ENCODE data around the gene AP1G1.

The AP1G1 gene

GRCh38 chr16:71723537-71724319 is 84.9 kb downstream of the AP1G1 start:
- in situ Hi-C loops (cut with MboI; ENCODE audit: low sequenced_read_pairs): no loop called here
- DNase-seq (ENCODE audit: low spot score in 2 of 2): peak; percentile 58 to 82
- Histone ChIP-seq H3K27me3 (ENCODE audit: low read depth) (no peaks in the 10 kb centered on the region), H3K4me3 (peak overlapping the region; percentile 71), H3K36me3 (replicated peaks) (no peaks in the 10 kb centered on the region; the same call in 1 of the 2 replicates), H3K9me3 (no peaks in the 10 kb centered on the region), H3K4me1 (peaks cover 3% of the 10 kb centered on the region)

- in situ Hi-C loops (cut with MboI; ENCODE audit: low sequenced_read_pairs): no loop called here
- peak overlapping the region; percentile 71 for H3K4me3 ChIP-seq
- no peaks in the 10 kb centered on the region for H3K9me3 ChIP-seq
- no peaks in the 10 kb centered on the region for H3K27me3 ChIP-seq (ENCODE audit: low read depth)
- DNase-seq (ENCODE audit: low spot score in 2 of 2): peak; percentile 73 to 89
- H3K4me1 ChIP-seq: peaks cover 4% of the 10 kb centered on the region
- H3K36me3 ChIP-seq (replicated peaks): no peaks in the 10 kb centered on the region; the same call in 1 of the 2 replicates
Measured at GRCh38 chr16:71722801-71723536, 85.7 kb downstream of the AP1G1 start.

- DNase-seq (ENCODE audit: low spot score in 2 of 2): no peak
- no peaks in the 10 kb centered on the region; the same call in 1 of the 2 replicates for H3K36me3 ChIP-seq (replicated peaks)
- H3K27me3 ChIP-seq (ENCODE audit: low read depth): no peaks in the 10 kb centered on the region
- no peaks in the 10 kb centered on the region for H3K9me3 ChIP-seq
- in situ Hi-C loops (cut with MboI; ENCODE audit: low sequenced_read_pairs): no loop called here
- H3K4me1 ChIP-seq: peaks cover 14% of the 10 kb centered on the region
- H3K4me3 ChIP-seq: no peak overlapping the region
Measured at GRCh38 chr16:71721066-71721740, 87.4 kb downstream of the AP1G1 start.

- Histone ChIP-seq H3K27me3 (ENCODE audit: low read depth) (no peaks in the 10 kb centered on the region), H3K36me3 (replicated peaks) (no peaks in the 10 kb centered on the region; the same call in 1 of the 2 replicates), H3K4me3 (no peak overlapping the region), H3K4me1 (peaks cover 48% of the 10 kb centered on the region), H3K9me3 (no peaks in the 10 kb centered on the region)
- peak in 1 of 2 experiments; percentile 93 for DNase-seq (ENCODE audit: low spot score in 2 of 2)
- in situ Hi-C loops (cut with MboI; ENCODE audit: low sequenced_read_pairs): no loop called here
Measured at GRCh38 chr16:71712501-71712900, 96.1 kb downstream of the AP1G1 start.

GRCh38 chr16:71711789-71712188 is 96.8 kb downstream of the AP1G1 start:
- Histone ChIP-seq H3K36me3 (replicated peaks) (no peaks in the 10 kb centered on the region; the same call in 1 of the 2 replicates), H3K4me1 (peaks cover 47% of the 10 kb centered on the region), H3K27me3 (ENCODE audit: low read depth) (no peaks in the 10 kb centered on the region), H3K9me3 (no peaks in the 10 kb centered on the region), H3K4me3 (no peak overlapping the region)
- DNase-seq (ENCODE audit: low spot score in 2 of 2): no peak
- in situ Hi-C loops (cut with MboI; ENCODE audit: low sequenced_read_pairs): no loop called here

GRCh38 chr16:71709229-71709781 is 99.3 kb downstream of the AP1G1 start:
- no peaks in the 10 kb centered on the region for H3K9me3 ChIP-seq
- H3K4me3 ChIP-seq: no peak overlapping the region
- peaks cover 51% of the 10 kb centered on the region for H3K4me1 ChIP-seq
- no peaks in the 10 kb centered on the region for H3K27me3 ChIP-seq (ENCODE audit: low read depth)
- peak in 1 of 2 experiments; percentile 20 for DNase-seq (ENCODE audit: low spot score in 2 of 2)
- no peaks in the 10 kb centered on the region; the same call in 1 of the 2 replicates for H3K36me3 ChIP-seq (replicated peaks)
- in situ Hi-C loops (cut with MboI; ENCODE audit: low sequenced_read_pairs): no loop called here

- Histone ChIP-seq H3K36me3 (replicated peaks) (no peaks in the 10 kb centered on the region; the same call in 1 of the 2 replicates), H3K4me1 (peaks cover 51% of the 10 kb centered on the region), H3K9me3 (no peaks in the 10 kb centered on the region), H3K27me3 (ENCODE audit: low read depth) (no peaks in the 10 kb centered on the region), H3K4me3 (no peak overlapping the region)
- in situ Hi-C loops (cut with MboI; ENCODE audit: low sequenced_read_pairs): no loop called here
- no peak for DNase-seq (ENCODE audit: low spot score in 2 of 2)
Measured at GRCh38 chr16:71708696-71709095, 99.9 kb downstream of the AP1G1 start.

- Histone ChIP-seq H3K4me1 (peaks cover 36% of the 10 kb centered on the region), H3K9me3 (no peaks in the 10 kb centered on the region), H3K27me3 (ENCODE audit: low read depth) (no peaks in the 10 kb centered on the region), H3K36me3 (replicated peaks) (no peaks in the 10 kb centered on the region; the same call in 1 of the 2 replicates), H3K4me3 (no peak overlapping the region)
- in situ Hi-C loops (cut with MboI; ENCODE audit: low sequenced_read_pairs): no loop called here
- peak; percentile 70 to 92 for DNase-seq (ENCODE audit: low spot score in 2 of 2)
Measured at GRCh38 chr16:71707199-71707598, 101.4 kb downstream of the AP1G1 start.

GRCh38 chr16:71706046-71706445 is 102.6 kb downstream of the AP1G1 start:
- no peak for DNase-seq (ENCODE audit: low spot score in 2 of 2)
- Histone ChIP-seq H3K36me3 (replicated peaks) (peaks cover 3% of the 10 kb centered on the region; the same call in 1 of the 2 replicates), H3K4me3 (no peak overlapping the region), H3K27me3 (ENCODE audit: low read depth) (no peaks in the 10 kb centered on the region), H3K4me1 (peaks cover 28% of the 10 kb centered on the region), H3K9me3 (no peaks in the 10 kb centered on the region)
- in situ Hi-C loops (cut with MboI; ENCODE audit: low sequenced_read_pairs): no loop called here

GRCh38 chr16:71703333-71703732 is 105.3 kb downstream of the AP1G1 start:
- Histone ChIP-seq H3K9me3 (no peaks in the 10 kb centered on the region), H3K4me3 (no peak overlapping the region), H3K4me1 (peaks cover 15% of the 10 kb centered on the region), H3K27me3 (ENCODE audit: low read depth) (no peaks in the 10 kb centered on the region), H3K36me3 (replicated peaks) (peaks cover 5% of the 10 kb centered on the region; the same call in 1 of the 2 replicates)
- in situ Hi-C loops (cut with MboI; ENCODE audit: low sequenced_read_pairs): no loop called here
- no peak for DNase-seq (ENCODE audit: low spot score in 2 of 2)

GRCh38 chr16:71700831-71701230 is 107.8 kb downstream of the AP1G1 start:
- in situ Hi-C loops (cut with MboI; ENCODE audit: low sequenced_read_pairs): no loop called here
- Histone ChIP-seq H3K4me3 (no peak overlapping the region), H3K9me3 (no peaks in the 10 kb centered on the region), H3K4me1 (peaks cover 4% of the 10 kb centered on the region), H3K36me3 (replicated peaks) (peaks cover 7% of the 10 kb centered on the region; the same call in 1 of the 2 replicates), H3K27me3 (ENCODE audit: low read depth) (no peaks in the 10 kb centered on the region)
- no peak for DNase-seq (ENCODE audit: low spot score in 2 of 2)

- no peaks in the 10 kb centered on the region for H3K27me3 ChIP-seq (ENCODE audit: low read depth)
- H3K36me3 ChIP-seq (replicated peaks): peaks cover 7% of the 10 kb centered on the region; the same call in 1 of the 2 replicates
- H3K9me3 ChIP-seq: no peaks in the 10 kb centered on the region
- in situ Hi-C loops (cut with MboI; ENCODE audit: low sequenced_read_pairs): no loop called here
- no peak overlapping the region for H3K4me3 ChIP-seq
- no peaks in the 10 kb centered on the region for H3K4me1 ChIP-seq
- DNase-seq (ENCODE audit: low spot score in 2 of 2): no peak
Measured at GRCh38 chr16:71698491-71698890, 110.1 kb downstream of the AP1G1 start.

- H3K4me3 ChIP-seq: no peak overlapping the region
- H3K4me1 ChIP-seq: no peaks in the 10 kb centered on the region
- in situ Hi-C loops (cut with MboI; ENCODE audit: low sequenced_read_pairs): no loop called here
- no peaks in the 10 kb centered on the region for H3K9me3 ChIP-seq
- H3K36me3 ChIP-seq (replicated peaks): peaks cover 19% of the 10 kb centered on the region
- DNase-seq (ENCODE audit: low spot score in 2 of 2): no peak
- H3K27me3 ChIP-seq (ENCODE audit: low read depth): no peaks in the 10 kb centered on the region
Measured at GRCh38 chr16:71693164-71693563, 115.5 kb downstream of the AP1G1 start.

All from HAP-1 (cell line).